Measurements from ENCODE around the gene LINGO3.
A peak's percentile ranks its signal among the peaks of the same experiment; 100 is the strongest.

Gene LINGO3

DNA sequence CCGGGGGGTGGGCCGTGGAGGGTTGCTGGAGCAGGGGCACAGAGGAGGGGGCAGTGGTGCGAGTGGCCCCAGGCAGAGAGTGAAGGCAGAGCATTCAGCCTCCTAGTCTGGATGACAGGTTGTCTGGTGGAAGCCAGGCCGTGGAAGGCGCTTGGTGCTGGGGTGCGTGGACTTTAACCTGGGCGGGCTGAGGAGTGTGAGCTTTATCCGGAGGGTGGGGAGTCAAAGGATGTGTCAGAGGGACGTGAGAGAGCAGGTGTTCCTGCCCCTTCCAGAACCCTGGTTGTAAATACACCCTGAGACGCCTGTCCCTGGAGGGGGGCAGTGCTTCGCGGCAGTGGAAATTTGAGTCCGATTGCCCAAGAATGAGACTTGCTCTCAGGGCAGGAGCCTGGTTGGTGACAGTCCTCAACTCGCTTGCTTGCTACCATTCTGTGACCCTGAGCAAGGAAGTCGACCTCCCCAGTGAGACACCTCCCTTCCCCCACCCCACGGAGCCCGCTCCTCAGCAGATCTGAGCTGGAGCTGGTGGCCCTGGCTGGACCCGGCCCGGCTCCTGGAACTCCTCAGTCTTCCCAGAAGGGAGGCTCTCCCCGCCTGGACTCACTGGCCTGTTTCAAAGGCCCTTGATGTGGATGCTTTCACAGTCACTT is 22.8 kb upstream of the LINGO3 start:
- H3K27me3 ChIP-seq (ENCODE audit: control insufficient read depth in 1 of 2, insufficient read depth in 2 of 2, low read length in 2 of 2) = no peaks in the 10 kb centered on the region
- H3K4me3 ChIP-seq (ENCODE audit: low read depth in 1 of 2, low read length in 2 of 2) = no peak overlapping the region
- H3K27ac ChIP-seq (ENCODE audit: low read depth, low read length) = no peak overlapping the region
- peaks cover 40% of the 10 kb centered on the region for H3K4me1 ChIP-seq (ENCODE audit: insufficient read depth, low read length)
- H3K9me3 ChIP-seq (ENCODE audit: low read length) = no peaks in the 10 kb centered on the region
- H3K9ac ChIP-seq (ENCODE audit: low read length) = no peak overlapping the region
- no peaks in the 10 kb centered on the region for H3K36me3 ChIP-seq (ENCODE audit: insufficient read depth, low read length)

DNA sequence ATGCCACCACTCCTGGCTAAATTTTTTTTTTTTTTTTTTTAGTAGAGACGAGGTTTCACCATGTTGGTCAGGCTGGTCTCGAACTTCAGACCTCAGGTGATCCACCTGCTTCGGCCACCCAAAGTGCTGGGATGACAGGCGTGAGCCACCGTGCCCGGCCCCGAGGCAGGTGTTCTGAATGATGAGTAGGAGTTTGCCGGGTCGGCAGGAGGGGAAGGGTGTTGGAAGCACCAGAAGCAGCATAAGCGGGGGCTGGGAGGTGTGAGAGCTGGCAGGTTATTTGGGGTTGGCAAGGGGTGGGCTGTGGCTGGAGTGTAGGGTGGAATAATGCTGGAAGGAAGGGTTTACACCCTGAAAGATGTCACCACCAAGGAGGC is 22.3 kb upstream of the LINGO3 start:
- H3K27me3 ChIP-seq (ENCODE audit: control insufficient read depth in 1 of 2, insufficient read depth in 2 of 2, low read length in 2 of 2) = no peaks in the 10 kb centered on the region
- no peaks in the 10 kb centered on the region for H3K36me3 ChIP-seq (ENCODE audit: insufficient read depth, low read length)
- no peaks in the 10 kb centered on the region for H3K9me3 ChIP-seq (ENCODE audit: low read length)
- peaks cover 40% of the 10 kb centered on the region for H3K4me1 ChIP-seq (ENCODE audit: insufficient read depth, low read length)
- no peak overlapping the region for H3K9ac ChIP-seq (ENCODE audit: low read length)
- no peak overlapping the region for H3K4me3 ChIP-seq (ENCODE audit: low read depth in 1 of 2, low read length in 2 of 2)
- H3K27ac ChIP-seq (ENCODE audit: low read depth, low read length) = no peak overlapping the region

GRCh38 chr19:2329501-2329916 is 21.6 kb upstream of the LINGO3 start:
- peak overlapping the region; percentile 65 for H3K9ac ChIP-seq (ENCODE audit: low read length)
- no peaks in the 10 kb centered on the region for H3K36me3 ChIP-seq (ENCODE audit: insufficient read depth, low read length)
- peak overlapping the region; percentile 82 to 93 for H3K4me3 ChIP-seq (ENCODE audit: low read depth in 1 of 2, low read length in 2 of 2)
- H3K27ac ChIP-seq (ENCODE audit: low read depth, low read length) = no peak overlapping the region
- H3K4me1 ChIP-seq (ENCODE audit: insufficient read depth, low read length) = peaks cover 40% of the 10 kb centered on the region
- no peaks in the 10 kb centered on the region for H3K27me3 ChIP-seq (ENCODE audit: control insufficient read depth in 1 of 2, insufficient read depth in 2 of 2, low read length in 2 of 2)
- no peaks in the 10 kb centered on the region for H3K9me3 ChIP-seq (ENCODE audit: low read length)

DNA sequence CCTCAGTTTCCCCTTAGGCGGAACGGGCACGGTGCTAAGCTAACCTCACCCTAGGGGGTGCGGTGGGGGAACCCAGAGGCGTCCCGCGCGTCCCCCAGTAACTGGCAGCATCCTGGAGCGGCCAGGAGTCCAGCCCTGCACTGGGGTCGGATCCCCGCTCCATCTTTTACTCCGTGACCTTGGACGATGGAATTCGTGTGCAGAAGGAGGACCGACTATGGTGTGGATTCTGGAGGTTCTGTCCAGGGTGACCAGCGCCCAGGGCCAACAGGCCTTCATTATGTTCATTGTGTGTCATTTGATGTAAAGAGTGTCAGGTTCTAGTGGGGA is 21.2 kb upstream of the LINGO3 start:
- Histone ChIP-seq H3K9me3 (ENCODE audit: low read length) (no peaks in the 10 kb centered on the region), H3K27ac (ENCODE audit: low read depth, low read length) (peak overlapping the region; percentile 85), H3K4me1 (ENCODE audit: insufficient read depth, low read length) (peaks cover 40% of the 10 kb centered on the region), H3K4me3 (ENCODE audit: low read depth in 1 of 2, low read length in 2 of 2) (peak overlapping the region; percentile 82 to 93), H3K27me3 (ENCODE audit: control insufficient read depth in 1 of 2, insufficient read depth in 2 of 2, low read length in 2 of 2) (no peaks in the 10 kb centered on the region), H3K36me3 (ENCODE audit: insufficient read depth, low read length) (no peaks in the 10 kb centered on the region), H3K9ac (ENCODE audit: low read length) (peak overlapping the region; percentile 65)

GRCh38 chr19:2328401-2329148 is 20.6 kb upstream of the LINGO3 start, which contains the start of the genes LSM7 and SPPL2B:
TSS of gene LSM7 (minus strand) at chr19:2328586. CDS start at chr19:2328566, 20 bp downstream.
TSS of gene SPPL2B (plus strand) at chr19:2328684. CDS start at chr19:2328710, 26 bp downstream.
- Histone ChIP-seq H3K4me3 (ENCODE audit: low read depth in 1 of 2, low read length in 2 of 2) (peak within 1 kb of the TSS; percentile 82 to 93), H3K27me3 (ENCODE audit: control insufficient read depth in 1 of 2, insufficient read depth in 2 of 2, low read length in 2 of 2) (no peaks in the 10 kb centered on the region), H3K36me3 (ENCODE audit: insufficient read depth, low read length) (no peaks in the 10 kb centered on the region), H3K9ac (ENCODE audit: low read length) (peak within 1 kb of the TSS; percentile 65), H3K27ac (ENCODE audit: low read depth, low read length) (peak within 1 kb of the TSS; percentile 85), H3K9me3 (ENCODE audit: low read length) (no peaks in the 10 kb centered on the region), H3K4me1 (ENCODE audit: insufficient read depth, low read length) (peaks cover 40% of the 10 kb centered on the region)

DNA sequence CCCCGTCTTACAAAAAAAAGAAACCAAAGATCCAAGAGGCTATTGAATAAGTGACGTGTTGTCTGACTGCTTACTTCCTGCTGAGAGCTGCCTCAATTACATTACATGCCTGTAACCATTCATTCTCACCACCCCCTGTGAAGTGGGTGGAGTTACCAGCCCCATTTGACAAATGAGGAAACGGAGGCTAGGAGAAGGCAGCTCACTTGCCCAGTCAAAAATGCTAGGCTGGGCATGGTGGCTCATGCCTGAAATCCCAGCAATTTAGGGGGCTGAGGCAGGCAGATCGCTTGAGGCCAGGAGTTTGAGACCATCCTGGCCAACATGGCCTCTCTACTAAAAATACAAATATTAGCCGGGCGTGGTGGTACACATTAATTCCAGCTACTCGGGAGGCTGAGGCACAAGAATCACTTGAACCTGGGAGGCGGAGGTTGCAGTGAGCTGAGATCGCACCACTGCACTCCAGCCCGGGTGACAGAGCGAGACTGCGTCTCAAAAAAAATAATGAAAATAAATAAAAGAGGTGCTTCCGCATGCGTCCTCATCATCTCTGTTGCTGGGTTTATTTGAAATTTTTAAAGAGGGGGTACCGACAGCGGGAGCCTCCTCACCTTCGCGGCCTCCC is 19.9 kb upstream of the LINGO3 start:
- no peaks in the 10 kb centered on the region for H3K36me3 ChIP-seq (ENCODE audit: insufficient read depth, low read length)
- peak overlapping the region; percentile 65 for H3K9ac ChIP-seq (ENCODE audit: low read length)
- peak overlapping the region; percentile 85 for H3K27ac ChIP-seq (ENCODE audit: low read depth, low read length)
- no peaks in the 10 kb centered on the region for H3K27me3 ChIP-seq (ENCODE audit: control insufficient read depth in 1 of 2, insufficient read depth in 2 of 2, low read length in 2 of 2)
- no peaks in the 10 kb centered on the region for H3K9me3 ChIP-seq (ENCODE audit: low read length)
- H3K4me3 ChIP-seq (ENCODE audit: low read depth in 1 of 2, low read length in 2 of 2) = peak overlapping the region; percentile 82 to 93
- peaks cover 40% of the 10 kb centered on the region for H3K4me1 ChIP-seq (ENCODE audit: insufficient read depth, low read length)

DNA sequence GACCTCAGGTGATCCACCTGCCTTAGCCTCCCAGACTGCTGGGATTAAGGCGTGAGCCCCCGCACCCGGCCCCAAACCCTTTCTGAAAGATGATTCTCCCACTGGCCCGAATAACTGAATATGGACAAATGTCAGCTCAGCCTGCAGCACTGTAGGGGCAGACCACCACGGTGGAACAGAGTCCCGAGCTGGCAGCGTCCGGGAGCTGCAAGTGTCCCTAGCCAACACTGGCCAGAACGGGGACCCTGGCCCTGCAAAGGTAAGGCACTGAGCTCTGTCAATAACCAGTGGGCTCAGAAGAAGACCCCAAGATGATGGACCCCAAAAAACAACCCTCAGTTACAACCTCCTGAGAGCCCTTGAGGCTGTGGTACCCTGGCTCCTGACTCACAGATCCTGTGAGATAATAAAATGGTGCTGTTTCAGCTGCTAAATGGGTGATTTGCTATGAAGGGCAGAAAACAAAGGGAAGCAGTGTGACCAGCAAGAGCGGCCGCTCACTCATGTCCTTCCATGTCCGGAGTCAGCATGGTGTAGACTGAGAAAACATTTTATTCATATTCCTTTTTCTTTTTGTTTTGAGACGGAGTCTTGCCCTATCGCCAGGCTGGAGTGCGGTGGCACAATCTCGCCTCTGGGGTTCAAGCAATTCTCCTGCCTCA is 18.9 kb upstream of the LINGO3 start:
- H3K4me3 ChIP-seq (ENCODE audit: low read depth in 1 of 2, low read length in 2 of 2) = peak overlapping the region in 1 of 2 donors; percentile 82
- H3K4me1 ChIP-seq (ENCODE audit: insufficient read depth, low read length) = peaks cover 34% of the 10 kb centered on the region
- no peaks in the 10 kb centered on the region for H3K9me3 ChIP-seq (ENCODE audit: low read length)
- H3K36me3 ChIP-seq (ENCODE audit: insufficient read depth, low read length) = no peaks in the 10 kb centered on the region
- no peaks in the 10 kb centered on the region for H3K27me3 ChIP-seq (ENCODE audit: control insufficient read depth in 1 of 2, insufficient read depth in 2 of 2, low read length in 2 of 2)
- H3K27ac ChIP-seq (ENCODE audit: low read depth, low read length) = no peak overlapping the region
- H3K9ac ChIP-seq (ENCODE audit: low read length) = no peak overlapping the region

DNA sequence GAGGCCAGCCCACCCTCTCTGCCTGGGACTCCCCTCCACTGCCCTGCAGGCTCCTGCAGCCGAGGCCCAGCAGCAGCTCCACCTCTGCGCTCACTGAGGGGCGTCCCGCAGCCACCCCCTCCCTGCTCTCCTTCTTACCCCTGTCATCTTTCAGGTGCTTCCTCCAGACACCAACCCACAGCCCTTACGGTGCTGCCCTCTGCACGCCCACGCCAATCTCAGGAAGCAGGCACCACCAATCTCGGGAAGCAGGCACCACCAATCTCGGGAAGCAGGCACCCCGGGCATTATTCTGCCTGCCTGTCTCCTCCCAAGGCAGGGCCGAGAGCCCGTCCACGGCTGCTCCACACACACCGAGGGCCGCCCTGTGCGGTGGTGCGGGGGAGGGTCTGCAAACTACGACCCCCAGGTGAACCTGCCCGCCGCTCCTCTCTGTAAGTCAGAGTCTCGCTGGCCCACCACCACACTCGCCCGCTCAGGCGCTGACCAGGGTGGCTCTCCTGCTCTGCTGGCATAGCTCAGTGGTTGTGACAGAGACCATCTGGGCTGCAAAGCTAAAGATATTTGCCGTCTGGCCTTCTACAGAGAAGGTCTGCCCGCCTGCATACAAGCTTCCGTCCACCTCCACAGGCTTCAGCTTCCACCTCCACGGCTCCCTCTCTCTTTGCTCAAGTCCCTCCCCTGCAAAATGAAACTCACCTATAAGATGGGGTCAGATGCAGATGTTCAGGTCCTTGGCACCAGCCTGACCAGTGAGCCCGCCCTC is 17.5 kb upstream of the LINGO3 start:
- Histone ChIP-seq H3K36me3 (ENCODE audit: insufficient read depth, low read length) (no peaks in the 10 kb centered on the region), H3K27me3 (ENCODE audit: control insufficient read depth in 1 of 2, insufficient read depth in 2 of 2, low read length in 2 of 2) (no peaks in the 10 kb centered on the region), H3K4me1 (ENCODE audit: insufficient read depth, low read length) (peaks cover 22% of the 10 kb centered on the region), H3K4me3 (ENCODE audit: low read depth in 1 of 2, low read length in 2 of 2) (no peak overlapping the region), H3K27ac (ENCODE audit: low read depth, low read length) (no peak overlapping the region), H3K9ac (ENCODE audit: low read length) (no peak overlapping the region), H3K9me3 (ENCODE audit: low read length) (no peaks in the 10 kb centered on the region)

GRCh38 chr19:2324220-2324948 is 16.4 kb upstream of the LINGO3 start:
- H3K4me3 ChIP-seq (ENCODE audit: low read depth in 1 of 2, low read length in 2 of 2) = no peak overlapping the region
- H3K27ac ChIP-seq (ENCODE audit: low read depth, low read length) = no peak overlapping the region
- H3K9me3 ChIP-seq (ENCODE audit: low read length) = no peaks in the 10 kb centered on the region
- H3K4me1 ChIP-seq (ENCODE audit: insufficient read depth, low read length) = peaks cover 14% of the 10 kb centered on the region
- H3K36me3 ChIP-seq (ENCODE audit: insufficient read depth, low read length) = no peaks in the 10 kb centered on the region
- H3K27me3 ChIP-seq (ENCODE audit: control insufficient read depth in 1 of 2, insufficient read depth in 2 of 2, low read length in 2 of 2) = no peaks in the 10 kb centered on the region
- H3K9ac ChIP-seq (ENCODE audit: low read length) = no peak overlapping the region

DNA sequence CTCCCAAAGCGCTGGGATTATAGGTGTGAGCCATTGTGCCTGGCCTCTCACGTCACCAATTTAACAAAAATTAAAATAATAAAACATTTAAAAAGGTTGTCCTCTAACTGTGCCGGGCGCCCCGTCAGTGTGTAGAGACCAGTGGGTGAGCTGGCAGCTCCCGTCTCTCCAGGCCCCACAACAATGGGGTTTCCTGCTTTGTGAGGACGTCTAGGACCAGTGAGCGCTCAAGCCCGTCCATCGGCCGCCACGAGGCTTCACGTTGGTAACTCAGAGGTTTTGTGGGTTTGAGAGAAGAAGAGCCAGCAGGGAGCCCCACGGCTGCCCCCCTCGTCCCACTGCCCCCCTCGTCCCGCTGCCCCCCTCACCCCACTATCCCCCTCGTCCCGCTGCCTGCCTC is 15.8 kb upstream of the LINGO3 start:
- Histone ChIP-seq H3K36me3 (ENCODE audit: insufficient read depth, low read length) (no peaks in the 10 kb centered on the region), H3K4me3 (ENCODE audit: low read depth in 1 of 2, low read length in 2 of 2) (no peak overlapping the region), H3K27ac (ENCODE audit: low read depth, low read length) (no peak overlapping the region), H3K9me3 (ENCODE audit: low read length) (no peaks in the 10 kb centered on the region), H3K27me3 (ENCODE audit: control insufficient read depth in 1 of 2, insufficient read depth in 2 of 2, low read length in 2 of 2) (no peaks in the 10 kb centered on the region), H3K4me1 (ENCODE audit: insufficient read depth, low read length) (peaks cover 10% of the 10 kb centered on the region), H3K9ac (ENCODE audit: low read length) (no peak overlapping the region)
